H1 (cell line): ENCODE data around the gene PLCH2. TPM values are rescaled to one million over a fixed set of nuclear protein-coding genes. Genes with fewer than 3 reads are reported as not detected.

ENCODE experiments used
- CTCF ChIA-PET: fragments of 300-600 bp; sonication (Branson Sonifier 250); formaldehyde crosslinking; loops from one replicate; lab custom pipeline; 2021; ENCODE audit not compliant: partially characterized antibody; lab: Charles Lee
- POLR2A ChIA-PET: fragments of 300-600 bp; sonication (Branson Sonifier 250); formaldehyde crosslinking; loops from one replicate; lab custom pipeline; 2021; ENCODE audit warnings: inconsistent platforms; ENCODE audit not compliant: partially characterized antibody; lab: Charles Lee
- DNase-seq, 2 experiments: peaks; one replicate each; pipeline versions ENCODE4 v3.0.0 to v3.0.0-alpha.2; 2010 to 2022; ENCODE audit warnings: low spot score in 2 of 2, low read depth in 1 of 2, mixed read lengths in 1 of 2
- FAIRE-seq: peaks from 2 replicates; lab custom pipeline; 2011; peaks lifted over from hg19 to GRCh38; lab: Jason Lieb, UNC
- H2AFZ ChIP-seq: 2 replicates; pipeline ENCODE4 v1.8.1; 2012; ENCODE audit warnings: low read length, inconsistent platforms
- H2AK5ac ChIP-seq: 2 replicates; pipeline ENCODE4 v1.6.1; 2013; ENCODE audit warnings: low read depth, low read length
- H2BK120ac ChIP-seq: replicated peaks from 2 replicates; pipeline ENCODE3; 2013; ENCODE audit warnings: low read depth, low read length, inconsistent platforms
- H2BK12ac ChIP-seq: 2 replicates; pipeline ENCODE4 v1.6.1; 2013; ENCODE audit warnings: low read depth, low read length
- H2BK15ac ChIP-seq: 2 replicates; pipeline ENCODE4 v1.6.1; 2013; ENCODE audit warnings: low read length
- H2BK20ac ChIP-seq: 2 replicates; pipeline ENCODE4 v1.6.1; 2013; ENCODE audit warnings: low read length
- H2BK5ac ChIP-seq: 2 replicates; pipeline ENCODE4 v1.6.1; 2013; ENCODE audit warnings: low read depth, low read length
- H3K14ac ChIP-seq: 2 replicates; pipeline ENCODE4 v1.6.1; 2013; ENCODE audit warnings: inconsistent platforms; ENCODE audit not compliant: insufficient read length
- H3K18ac ChIP-seq: 2 replicates; pipeline ENCODE4 v1.6.1; 2013; ENCODE audit warnings: low read length; ENCODE audit errors: extremely low read depth
- H3K23ac ChIP-seq: 2 replicates; pipeline ENCODE4 v1.6.1; 2013; ENCODE audit warnings: inconsistent platforms; ENCODE audit not compliant: insufficient read length
- H3K23me2 ChIP-seq: 2 replicates; pipeline ENCODE4 v1.6.1; 2013; ENCODE audit warnings: low read depth, low read length
- H3K27ac ChIP-seq: 2 replicates; pipeline ENCODE4 v1.6.1; 2011; ENCODE audit warnings: low read depth, low read length, inconsistent platforms
- H3K27me3 ChIP-seq, 4 experiments: replicated peaks in 1 of 4; 1 replicate in 1 of 4; 2 replicates in 3 of 4; pipeline versions ENCODE4 v1.6.1 to v1.8.1; 2011 to 2013; ENCODE audit warnings: low read length in 3 of 4, mild to moderate bottlenecking in 3 of 4, inconsistent platforms in 2 of 4, mixed read lengths in 2 of 4, moderate library complexity in 1 of 4; ENCODE audit not compliant: control insufficient read depth in 3 of 4, insufficient read depth in 3 of 4; ENCODE audit errors: extremely low read depth in 1 of 4
- H3K36me3 ChIP-seq, 4 experiments: 2 replicates each; pipeline versions ENCODE4 v1.6.1 to v1.8.1; 2011 to 2013; ENCODE audit warnings: mild to moderate bottlenecking in 4 of 4, low read length in 3 of 4, moderate library complexity in 2 of 4, control low read depth in 1 of 4, inconsistent platforms in 1 of 4; ENCODE audit not compliant: insufficient read depth in 4 of 4, control insufficient read depth in 2 of 4
- H3K4ac ChIP-seq: replicated peaks from 2 replicates; pipeline ENCODE3; 2013; ENCODE audit warnings: low read length, low read depth, mixed read lengths, inconsistent platforms; ENCODE audit not compliant: insufficient read length
- H3K4me1 ChIP-seq, 4 experiments: replicated peaks in 1 of 4; 1 replicate in 1 of 4; 2 replicates in 3 of 4; pipeline versions ENCODE4 v1.6.1 to v1.8.1; 2011 to 2013; ENCODE audit warnings: low read length in 3 of 4, inconsistent platforms in 2 of 4, mixed read lengths in 1 of 4; ENCODE audit not compliant: insufficient read depth in 4 of 4, control insufficient read depth in 3 of 4
- H3K4me2 ChIP-seq, 2 experiments: 2 replicates each; pipeline versions ENCODE4 v1.6.1 to v1.8.1; 2011 to 2013; ENCODE audit warnings: low read depth in 2 of 2, low read length in 2 of 2, control low read depth in 1 of 2, inconsistent platforms in 1 of 2, mild to moderate bottlenecking in 1 of 2; ENCODE audit not compliant: insufficient read depth in 1 of 2
- H3K4me3 ChIP-seq, 4 experiments: fragments of 200-600, 300-600 bp in 1 of 4; sonication (generic), shearing (Covaris generic), sonication (Bioruptor Twin) in 1 of 4; 2 replicates each; pipeline versions ENCODE4 v1.5.1 to v1.8.1; 2011 to 2016; ENCODE audit warnings: low read length in 4 of 4, low read depth in 3 of 4, control low read depth in 2 of 4, inconsistent platforms in 2 of 4, mild to moderate bottlenecking in 2 of 4, mixed read lengths in 1 of 4, moderate library complexity in 1 of 4; ENCODE audit not compliant: insufficient read depth in 2 of 4; ENCODE audit errors: extremely low read depth in 1 of 4
- H3K56ac ChIP-seq: replicated peaks from 2 replicates; pipeline ENCODE3; 2013; ENCODE audit warnings: low read depth, mild to moderate bottlenecking, mixed read lengths, low read length, inconsistent platforms; ENCODE audit not compliant: insufficient read length
- H3K79me1 ChIP-seq: 2 replicates; pipeline ENCODE4 v1.6.1; 2013; ENCODE audit warnings: low read depth, low read length, control low read depth
- H3K79me2 ChIP-seq, 2 experiments: 2 replicates each; pipeline versions ENCODE4 v1.6.1 to v1.8.1; 2012 to 2013; ENCODE audit warnings: low read length in 2 of 2, mild to moderate bottlenecking in 2 of 2, inconsistent platforms in 1 of 2; ENCODE audit not compliant: insufficient read depth in 2 of 2, control insufficient read depth in 1 of 2
- H3K9ac ChIP-seq, 4 experiments: replicated peaks in 1 of 4; 1 replicate in 1 of 4; 2 replicates in 3 of 4; pipeline versions ENCODE4 v1.6.1 to v1.8.1; 2011 to 2013; ENCODE audit warnings: low read depth in 3 of 4, low read length in 3 of 4, control low read depth in 2 of 4, mild to moderate bottlenecking in 2 of 4, moderate library complexity in 2 of 4, inconsistent platforms in 1 of 4; ENCODE audit errors: extremely low read depth in 1 of 4
- H3K9me3 ChIP-seq, 2 experiments: 2 replicates each; pipeline versions ENCODE4 v1.6.1 to v1.8.1; 2012 to 2013; ENCODE audit warnings: mild to moderate bottlenecking in 2 of 2, moderate library complexity in 2 of 2, control low read depth in 1 of 2, inconsistent platforms in 1 of 2, low read depth in 1 of 2, low read length in 1 of 2, mixed read lengths in 1 of 2; ENCODE audit not compliant: insufficient read depth in 2 of 2
- H4K20me1 ChIP-seq, 2 experiments: replicated peaks in 1 of 2; 2 replicates each; pipeline versions ENCODE3 to v1.8.1; 2011 to 2013; ENCODE audit warnings: inconsistent platforms in 2 of 2, low read length in 2 of 2, mild to moderate bottlenecking in 1 of 2; ENCODE audit not compliant: insufficient read depth in 2 of 2, control insufficient read depth in 1 of 2
- H4K5ac ChIP-seq: 2 replicates; pipeline ENCODE4 v1.6.1; 2013; ENCODE audit warnings: low read length, low read depth, mixed read lengths, inconsistent platforms; ENCODE audit not compliant: insufficient read length
- H4K8ac ChIP-seq: 2 replicates; pipeline ENCODE4 v1.8.0; 2013; ENCODE audit warnings: mild to moderate bottlenecking, moderate library complexity, low read length, inconsistent platforms; ENCODE audit not compliant: insufficient read depth; ENCODE audit errors: extremely low read depth
- H4K91ac ChIP-seq: replicated peaks from 2 replicates; pipeline ENCODE3; 2013; ENCODE audit warnings: low read length, mixed read lengths, inconsistent platforms; ENCODE audit not compliant: insufficient read length
- BACH1 ChIP-seq: IDR thresholded peaks from 2 replicates; pipeline ENCODE4 v1.6.1; 2012; ENCODE audit warnings: low read length, improper control_type of control experiment
- BRCA1 ChIP-seq: IDR thresholded peaks from 2 replicates; pipeline ENCODE4 v1.6.1; 2012; ENCODE audit warnings: low read depth, low read length, improper control_type of control experiment
- SIX5 ChIP-seq: IDR thresholded peaks from 2 replicates; pipeline ENCODE4 v1.6.1; 2011; ENCODE audit warnings: mild to moderate bottlenecking, low read depth, low read length
- TCF12 ChIP-seq: IDR thresholded peaks from 2 replicates; pipeline ENCODE4 v1.6.1; 2011; ENCODE audit warnings: low read depth, mild to moderate bottlenecking, low read length
- WGBS, 2 experiments: shearing (Covaris generic) in 1 of 2; methylation state at CpG; one replicate each; pipeline versions ENCODE4 v1.1.6 to v1.1.7; 2013 to 2015; ENCODE audit warnings: low lambda C conversion rate in 2 of 2, mixed read lengths in 2 of 2, inconsistent platforms in 1 of 2, low coverage in 1 of 2, missing lambda C conversion rate in 1 of 2; ENCODE audit not compliant: insufficient replicate concordance in 2 of 2, insufficient coverage in 1 of 2, insufficient read length in 1 of 2; ENCODE audit errors: extremely low coverage in 1 of 2, missing lambda C conversion rate in 1 of 2; 5-methylcytosine and 5-hydroxymethylcytosine counted together
- polyA plus RNA-seq, 7 experiments: library from polyadenylated mRNA; depleted of rRNA in 3 of 7; stranded (reverse) in 5 of 7; unstranded in 2 of 7; fragments of >200 nt in 5 of 7; fragments of 200-250 nt in 2 of 7; gene quantifications; 1 replicate in 5 of 7; 2 replicates in 1 of 7; 4 replicates in 1 of 7; pipeline versions ENCODE4 v1.2.1 to v1.2.3, GENCODE V29; 2011 to 2013; ENCODE audit warnings: missing spikeins in 2 of 7, mixed read lengths in 2 of 7
- total RNA-seq: library from RNA; stranded (reverse); fragmentation: NEBNext Ultra II Directional; extraction: Animal tissue kit (Norgen Biotek cat#: 25700); gene quantifications from 2 replicates; pipeline ENCODE4 v1.2.1, GENCODE V29; 2021

PLCH2 gene
- total and polyA plus RNA-seq, 2 of the 8 experiments (the other 6 are each of a cell fraction or from before 2014, with no cell fraction given) = 0.14 to 0.19 TPM

- no peak overlapping the region for H4K91ac ChIP-seq
- H3K18ac ChIP-seq = no peak overlapping the region
- H3K56ac ChIP-seq = no peak overlapping the region
- FAIRE-seq (no peak), DNase-seq (no peak)
- H3K4me3 ChIP-seq = no peak overlapping the region
- H3K23ac ChIP-seq = no peak overlapping the region
- H3K4me1 ChIP-seq = peaks cover 0 to 7% (median 0%) of the 10 kb centered on the region in 4 experiments; a peak in 2 of 7 replicates
- no peak overlapping the region for H3K14ac ChIP-seq
- no peak overlapping the region for H2AFZ ChIP-seq
- CTCF ChIA-PET = interaction anchor here (1.1 to 2.0 kb wide), 3 partner anchors 19 to 86 kb away, joined by 3 to 5 read pairs (median 5); no protein-coding TSS in a partner anchor
- H3K27ac ChIP-seq = no peak overlapping the region
- no peak overlapping the region for H2BK15ac ChIP-seq
- no peak for TF ChIP-seq TCF12
- no peak for TF ChIP-seq SIX5
- no peak for TF ChIP-seq BRCA1
- no peak for TF ChIP-seq BACH1
- H2BK20ac ChIP-seq = no peak overlapping the region
- WGBS, 2 experiments = 90% methylated on average over 11 of the region's 13 CpGs; no CpG with 5 or more reads in 1 of the 2 experiments
- H3K27me3 ChIP-seq = no peaks in the 10 kb centered on the region; a peak in 1 of 7 replicates
- no peak overlapping the region for H4K5ac ChIP-seq
- H2BK12ac ChIP-seq = peak overlapping the region; percentile 50; the same call in 1 of the 2 replicates
- no peaks in the 10 kb centered on the region for H3K23me2 ChIP-seq
- H4K8ac ChIP-seq = peak overlapping the region; percentile 25; the same call in 1 of the 2 replicates
- no peaks in the 10 kb centered on the region for H3K9me3 ChIP-seq
- no peaks in the 10 kb centered on the region for H3K36me3 ChIP-seq
- no peak overlapping the region for H2AK5ac ChIP-seq
- no peak overlapping the region for H2BK120ac ChIP-seq
- H3K9ac ChIP-seq = no peak overlapping the region
- no peaks in the 10 kb centered on the region for H3K79me1 ChIP-seq
- no peak overlapping the region for H3K4ac ChIP-seq
- no peaks in the 10 kb centered on the region for H3K79me2 ChIP-seq
- POLR2A ChIA-PET = no interaction called here
- no peak overlapping the region for H3K4me2 ChIP-seq
- H2BK5ac ChIP-seq = no peak overlapping the region
- no peaks in the 10 kb centered on the region for H4K20me1 ChIP-seq
These were observed 1.1 kb upstream of the PLCH2 start for GRCh38 chr1:2474933-2475371.
